ENCODE data around the gene HNRNPAB.
A peak's percentile ranks its signal among the peaks of the same experiment; 100 is the strongest.
"Not testable (repeated sequence)": the region's sequence is repeated elsewhere in the genome, so short reads cannot be mapped to it uniquely, and the experiment has no call there.

The HNRNPAB gene

DNA sequence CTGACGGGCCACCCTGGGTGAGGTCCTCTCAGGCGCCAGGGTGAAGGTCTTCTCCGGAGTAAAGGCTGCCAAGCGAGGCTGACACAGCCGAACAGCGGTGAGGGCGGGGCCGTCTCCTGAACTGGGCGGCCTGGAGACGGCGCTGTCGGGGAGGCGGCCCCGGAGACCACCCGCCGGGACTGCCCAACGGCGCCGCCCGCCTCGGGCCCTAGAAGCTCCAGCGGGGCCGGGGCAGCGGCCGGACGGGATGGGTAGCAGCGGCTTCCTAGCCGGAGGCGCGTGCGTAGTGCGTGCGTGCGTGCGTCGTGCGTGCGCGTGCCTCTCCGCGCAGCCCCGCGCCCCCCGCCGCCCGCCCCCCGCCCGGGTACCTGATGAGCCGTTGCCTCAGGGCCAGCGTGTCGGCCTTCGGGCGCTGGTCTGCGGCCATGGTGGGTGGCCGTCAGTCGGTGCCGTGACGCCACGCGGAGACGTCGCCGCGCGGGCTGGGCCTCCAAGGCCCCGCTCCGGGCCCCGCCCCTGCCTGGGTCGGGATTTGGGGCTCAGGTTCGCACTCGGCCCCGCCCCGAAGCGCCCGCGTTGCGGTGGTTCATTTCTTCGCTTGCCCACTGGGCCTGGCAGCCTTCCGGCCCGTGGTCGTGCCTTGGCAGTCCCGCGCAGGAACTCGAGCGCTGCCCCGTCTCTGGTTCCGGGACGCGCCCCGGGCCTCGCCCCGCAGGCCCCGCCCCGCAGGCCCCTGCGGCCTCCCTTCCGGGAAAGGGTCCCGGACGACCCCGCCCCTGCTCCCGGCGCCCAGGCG lies 28.0 kb downstream of the HNRNPAB start, which contains the start of gene PHYKPL:
PHYKPL (minus strand) TSS at position 679 of the 796 bp plus-strand sequence; CDS start at position 427, 252 bp downstream.
- DNase-seq, result peak; percentile 40

DNA sequence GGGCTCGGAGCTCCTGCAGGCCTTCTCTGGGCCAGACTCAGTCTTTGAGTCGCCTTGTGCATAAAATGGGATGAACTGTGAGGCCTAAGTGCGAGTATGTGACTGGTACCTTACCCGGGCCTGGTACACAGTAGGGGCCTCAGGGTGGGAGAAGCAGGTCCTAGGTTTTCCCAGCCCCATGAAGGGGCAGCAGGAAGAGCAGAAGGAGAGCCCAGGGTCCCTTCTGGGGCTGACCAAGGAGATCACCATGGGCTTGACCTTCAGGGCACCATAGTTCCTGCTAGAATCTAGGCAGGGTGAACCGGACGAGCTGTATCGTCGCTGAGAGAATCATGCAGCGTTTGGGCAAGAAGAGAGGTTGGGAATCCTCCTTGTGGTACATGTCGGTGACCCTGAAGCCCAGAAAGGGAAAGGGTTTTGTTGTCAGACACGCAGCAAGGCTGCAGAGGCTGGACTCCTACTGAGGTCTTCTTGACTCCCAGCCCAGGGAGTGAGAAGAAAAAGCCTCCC lies 28.6 kb downstream of the HNRNPAB start:
- no peak for DNase-seq

DNA sequence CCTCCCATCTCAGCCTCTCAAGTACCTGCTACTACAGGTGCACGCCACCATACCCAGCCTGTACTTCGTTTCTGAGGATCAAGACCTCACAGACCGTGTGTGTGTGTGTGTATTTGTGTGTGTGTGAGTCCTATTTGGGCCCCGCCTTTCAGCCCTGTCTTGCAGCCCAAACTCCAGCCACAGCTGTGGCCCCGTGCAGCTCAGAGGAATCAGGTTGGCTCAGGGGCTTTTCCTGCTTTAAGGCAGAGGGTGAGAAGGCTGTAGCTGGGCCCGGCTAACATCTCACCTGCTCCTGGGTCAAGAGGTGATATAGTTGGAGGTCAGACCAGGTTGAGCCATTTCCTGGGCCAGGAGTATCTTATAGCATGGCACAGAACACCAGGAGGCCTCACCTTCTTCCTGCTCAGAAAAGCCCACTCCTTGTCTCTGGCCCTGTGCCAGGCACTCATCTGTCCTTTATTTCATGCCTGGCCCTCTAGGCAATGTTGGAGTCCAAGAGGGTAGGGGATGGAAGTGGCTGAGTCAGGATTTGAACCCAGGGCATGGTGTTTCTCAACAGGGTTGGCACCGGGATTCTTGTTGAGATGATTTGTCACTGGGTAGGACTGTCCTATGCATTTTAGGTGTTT lies 29.9 kb downstream of the HNRNPAB start:
- DNase-seq, result no peak

DNA sequence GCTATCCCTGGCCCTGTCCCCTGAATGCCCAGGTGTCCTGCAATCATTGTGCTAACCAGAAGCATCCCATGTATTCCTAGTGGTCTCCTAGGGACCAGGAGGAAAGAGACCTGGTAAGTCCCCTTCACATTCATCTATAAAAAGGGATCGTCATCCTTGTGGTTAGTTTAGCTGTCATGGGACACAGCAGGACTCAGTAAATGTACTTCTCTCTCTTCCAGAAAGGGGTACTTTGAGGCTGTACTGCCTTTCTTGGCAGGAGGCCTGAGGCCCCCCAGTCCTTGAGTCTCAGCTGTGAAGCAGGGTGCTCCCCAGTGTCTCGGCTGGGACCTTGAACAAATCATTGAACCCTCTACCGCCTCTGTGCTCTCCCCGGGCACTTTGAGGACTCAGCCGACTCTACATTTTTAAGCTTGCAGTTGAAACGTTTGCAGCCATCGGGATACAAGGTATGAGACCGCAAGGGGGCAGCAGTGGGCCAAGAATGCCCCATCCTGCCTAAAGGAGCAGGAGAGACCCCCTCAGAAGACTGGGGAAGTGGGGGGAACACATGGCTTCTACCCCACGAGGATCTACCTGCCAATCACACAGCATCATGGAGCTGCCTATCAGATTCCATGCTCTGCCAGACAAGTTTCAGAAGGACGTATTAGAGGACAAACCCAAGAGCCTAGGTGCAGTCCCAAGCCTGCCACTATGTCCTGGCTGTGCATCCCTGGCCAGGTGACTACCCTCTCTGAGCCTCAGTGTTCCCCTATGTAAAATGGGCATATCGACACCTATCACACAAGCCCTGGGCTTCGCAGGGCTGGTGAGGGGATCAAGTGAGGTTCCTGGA lies 30.6 kb downstream of the HNRNPAB start:
- DNase-seq, result no peak

DNA sequence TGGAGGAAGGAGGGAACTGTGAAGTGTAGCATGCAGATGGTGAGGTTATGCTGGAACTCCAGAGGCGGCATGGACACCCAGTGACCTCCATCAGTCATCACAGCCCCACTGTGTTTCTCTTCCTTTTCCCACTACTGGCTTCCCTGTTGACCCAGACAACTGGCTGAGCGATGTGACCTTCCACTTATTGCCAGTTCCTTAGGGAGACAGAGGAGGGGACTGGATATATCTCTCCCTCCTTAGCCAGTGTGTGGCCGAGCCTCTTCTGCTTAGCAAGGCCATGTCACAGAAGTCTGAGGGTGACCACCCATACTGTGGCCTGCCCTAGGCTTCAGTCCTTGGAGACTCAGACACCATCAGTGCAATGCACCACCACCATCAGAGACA lies 31.2 kb downstream of the HNRNPAB start:
- no peak for DNase-seq

GRCh38 chr5:178236126-178236525 lies 31.8 kb downstream of the HNRNPAB start:
- no peak for DNase-seq

DNA sequence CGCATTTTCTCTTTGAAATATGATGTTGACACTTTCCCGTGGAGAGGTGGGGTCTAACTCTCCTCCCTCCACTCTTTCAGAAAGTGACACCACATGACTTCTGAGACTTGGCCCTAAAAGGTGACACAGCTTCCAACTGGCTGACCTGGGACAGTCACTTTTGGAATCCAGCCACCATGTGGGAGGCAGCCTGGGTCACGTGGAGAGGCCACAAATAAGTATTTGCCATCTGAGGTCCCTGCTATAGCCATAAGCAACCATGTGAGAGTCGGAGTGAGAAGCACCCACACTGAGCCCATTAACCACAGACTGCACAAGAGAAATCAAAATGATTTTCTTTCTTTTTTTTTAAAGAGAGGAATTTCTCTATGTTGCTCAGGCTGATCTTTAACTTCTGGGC lies 32.3 kb downstream of the HNRNPAB start:
- no peak for DNase-seq

GRCh38 chr5:178237431-178238312 lies 33.3 kb downstream of the HNRNPAB start:
- no peak for DNase-seq

GRCh38 chr5:178238313-178238635 lies 33.9 kb downstream of the HNRNPAB start:
- DNase-seq, result no peak

DNA sequence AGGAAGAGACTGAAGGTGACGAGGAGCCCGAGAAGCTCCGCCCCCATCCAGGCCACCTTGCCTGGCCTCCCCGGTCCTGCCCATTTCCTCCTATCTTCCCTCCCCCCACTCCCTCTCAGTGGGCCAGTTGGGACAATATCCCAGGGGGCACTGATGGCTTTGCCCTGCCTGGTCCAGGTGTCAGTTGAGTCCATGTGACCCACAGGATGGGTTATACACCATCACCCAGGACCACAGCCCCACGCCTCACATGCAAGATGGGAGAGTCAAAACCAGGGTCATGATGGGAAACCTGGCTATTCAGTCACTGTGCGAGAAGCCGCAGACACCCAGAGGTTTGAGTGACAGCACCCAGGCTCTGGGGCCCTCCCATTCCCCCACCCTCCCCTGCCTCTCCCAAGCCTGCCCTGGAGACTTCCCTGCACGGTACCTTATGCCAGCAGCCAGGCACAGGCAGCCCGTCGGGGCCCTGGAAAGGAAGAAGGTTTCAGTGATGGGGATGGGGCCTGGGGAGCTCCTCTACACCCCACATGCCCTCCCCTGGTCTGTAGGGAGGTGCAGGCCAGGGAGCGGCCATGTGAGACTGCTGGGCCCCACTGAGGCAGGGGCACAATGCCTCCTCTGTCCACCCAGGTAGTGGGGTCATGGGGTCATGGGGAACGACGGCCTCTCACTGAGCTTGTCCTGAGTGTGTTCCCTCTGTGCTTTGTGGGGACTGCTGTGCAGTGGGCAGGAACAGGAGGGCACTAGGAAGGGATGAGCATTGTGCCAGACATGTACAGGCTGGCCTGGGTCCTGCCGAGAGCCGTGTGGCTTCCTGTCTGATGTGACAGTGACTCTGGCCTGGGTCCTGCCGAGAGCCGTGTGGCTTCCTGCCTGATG lies 34.6 kb downstream of the HNRNPAB start:
- no peak for DNase-seq

DNA sequence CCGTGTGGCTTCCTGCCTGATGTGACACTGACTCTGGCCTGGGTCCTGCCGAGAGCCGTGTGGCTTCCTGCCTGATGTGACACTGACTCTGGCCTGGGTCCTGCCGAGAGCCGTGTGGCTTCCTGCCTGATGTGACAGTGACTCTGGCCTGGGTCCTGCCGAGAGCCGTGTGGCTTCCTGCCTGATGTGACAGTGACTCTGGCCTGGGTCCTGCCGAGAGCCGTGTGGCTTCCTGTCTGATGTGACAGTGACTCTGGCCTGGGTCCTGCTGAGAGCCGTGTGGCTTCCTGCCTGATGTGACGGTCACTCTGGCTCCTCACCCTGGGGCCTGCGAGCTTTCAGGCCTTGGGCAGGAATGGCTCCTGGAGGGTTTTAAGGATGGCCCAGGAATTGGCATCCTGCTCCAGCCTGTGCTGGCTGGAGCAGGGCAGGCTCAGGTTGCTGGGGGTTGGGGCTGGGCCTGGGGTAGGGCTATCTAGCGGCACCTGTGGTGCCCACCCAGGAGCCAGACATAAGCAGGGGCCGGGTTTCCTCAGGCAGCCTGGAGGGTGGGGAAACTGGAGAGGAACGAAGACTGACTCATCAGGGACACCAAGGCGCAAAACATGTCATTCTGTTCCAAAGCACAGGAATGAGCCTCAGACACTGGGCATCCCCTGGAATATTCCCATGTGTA lies 35.4 kb downstream of the HNRNPAB start:
- not testable (repeated sequence) for DNase-seq

GRCh38 chr5:178240341-178240741 lies 36.0 kb downstream of the HNRNPAB start:
- DNase-seq, result no peak

DNA sequence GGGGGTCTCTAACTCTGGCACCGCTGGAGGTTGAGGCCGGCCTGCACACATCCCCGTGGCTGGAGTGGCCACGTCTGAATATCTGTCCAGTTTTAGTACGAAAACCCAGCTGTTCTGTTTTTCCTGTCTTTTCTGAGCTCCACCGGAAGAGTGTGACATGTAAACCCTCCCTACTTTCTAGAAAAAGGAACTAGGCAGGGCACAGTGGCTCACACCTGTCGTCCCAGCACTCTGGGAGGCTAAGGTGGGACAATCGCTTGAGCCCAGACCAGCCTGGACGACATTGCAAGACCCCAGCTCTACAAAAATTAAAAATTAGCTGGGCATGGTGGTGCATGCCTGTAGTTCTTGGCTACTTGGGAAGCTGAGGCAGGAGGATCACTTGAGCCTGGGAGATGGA lies 36.4 kb downstream of the HNRNPAB start:
- no peak for DNase-seq

DNA sequence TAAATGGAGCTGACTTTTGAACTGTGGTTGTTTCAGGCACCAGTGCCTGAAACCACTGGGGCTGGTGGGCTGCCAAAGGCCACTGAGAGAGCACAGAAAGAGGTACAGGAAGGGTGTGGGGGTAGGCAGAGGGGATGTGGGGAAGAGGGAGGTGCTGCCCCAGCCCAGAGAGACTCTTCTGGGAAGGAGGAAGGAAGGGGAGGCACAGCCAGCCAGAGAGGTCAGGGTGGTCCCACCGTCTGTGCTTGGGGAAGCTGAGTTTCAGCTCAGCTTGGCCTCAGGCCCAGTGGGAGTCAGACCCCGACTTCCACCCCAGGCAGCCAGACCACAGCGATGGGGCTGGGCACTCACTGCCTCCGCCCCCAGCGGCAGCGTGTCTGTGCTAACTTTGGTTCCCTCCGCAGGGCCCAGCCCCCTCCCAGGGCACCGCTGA lies 36.9 kb downstream of the HNRNPAB start:
- DNase-seq, result no peak

GRCh38 chr5:178241688-178242231 lies 37.4 kb downstream of the HNRNPAB start:
- DNase-seq, result no peak

- DNase-seq, result no peak
Measured at GRCh38 chr5:178242416-178242815, 38.1 kb downstream of the HNRNPAB start.

GRCh38 chr5:178244576-178244975 lies 40.2 kb downstream of the HNRNPAB start:
- no peak for DNase-seq

GRCh38 chr5:178245389-178245788 lies 41.1 kb downstream of the HNRNPAB start:
- DNase-seq, result no peak

- DNase-seq, result no peak
Measured at GRCh38 chr5:178246624-178247279, 42.4 kb downstream of the HNRNPAB start.
